Ureter (tissue), 1 donor: ENCODE data around the gene FBXW8. TPM values are rescaled to one million over a fixed set of nuclear protein-coding genes. Genes with fewer than 3 reads are reported as not detected.

Experiments used
- DNase-seq: peaks from one replicate; pipeline ENCODE4 v3.0.0-alpha.2; 2020; ENCODE audit warnings: low spot score
- total RNA-seq: library from RNA; stranded (reverse); gene quantifications from one replicate; pipeline ENCODE4 v1.2.4, GENCODE V29; 2023
- donor health status: DM: yes; HTN: yes; CAD: no.

The FBXW8 gene
- total RNA-seq, 1 donor from 2014 or later, result 32.0 TPM

DNA sequence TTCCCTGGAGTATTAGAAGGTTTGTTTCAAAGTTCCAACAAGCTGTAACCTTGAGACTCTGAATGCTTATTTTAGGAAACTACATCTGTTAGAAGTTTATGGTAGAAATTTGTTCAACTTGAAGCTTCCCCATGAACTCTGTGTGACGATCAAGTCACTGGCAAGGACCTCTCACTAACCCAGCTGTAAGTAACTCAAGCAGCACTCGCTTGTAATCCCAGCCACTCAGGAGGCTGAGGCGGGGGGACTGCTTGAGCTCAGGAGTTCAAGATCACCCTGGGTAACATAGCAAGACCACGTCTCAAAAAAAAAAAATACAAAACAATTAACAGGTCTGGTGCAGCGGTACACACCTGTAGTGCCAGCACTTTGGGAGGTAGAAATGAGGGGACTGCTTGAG is 162.9 kb downstream of the FBXW8 start:
- no peak for DNase-seq

GRCh38 chr12:117076410-117077372 is 165.9 kb downstream of the FBXW8 start:
- no peak for DNase-seq

DNA sequence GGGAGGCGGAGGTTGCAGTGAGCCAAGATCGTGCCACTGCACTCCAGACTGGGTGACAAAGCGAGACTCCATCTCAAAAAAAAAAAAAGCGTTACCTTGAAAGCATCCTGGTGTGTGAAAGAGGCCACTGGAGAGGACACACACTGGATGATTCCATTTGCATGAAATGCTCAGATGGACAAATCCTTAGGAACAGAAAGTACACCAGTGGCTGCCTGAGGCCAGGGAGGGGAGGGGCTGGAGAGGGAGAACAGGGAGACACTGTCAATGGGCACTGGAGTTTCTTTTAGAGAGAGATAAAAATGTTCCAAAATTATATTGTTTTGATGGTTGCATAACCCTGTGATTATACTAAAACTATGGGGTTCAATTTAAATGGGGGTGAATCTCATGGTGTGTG is 168.7 kb downstream of the FBXW8 start:
- DNase-seq, result no peak

DNA sequence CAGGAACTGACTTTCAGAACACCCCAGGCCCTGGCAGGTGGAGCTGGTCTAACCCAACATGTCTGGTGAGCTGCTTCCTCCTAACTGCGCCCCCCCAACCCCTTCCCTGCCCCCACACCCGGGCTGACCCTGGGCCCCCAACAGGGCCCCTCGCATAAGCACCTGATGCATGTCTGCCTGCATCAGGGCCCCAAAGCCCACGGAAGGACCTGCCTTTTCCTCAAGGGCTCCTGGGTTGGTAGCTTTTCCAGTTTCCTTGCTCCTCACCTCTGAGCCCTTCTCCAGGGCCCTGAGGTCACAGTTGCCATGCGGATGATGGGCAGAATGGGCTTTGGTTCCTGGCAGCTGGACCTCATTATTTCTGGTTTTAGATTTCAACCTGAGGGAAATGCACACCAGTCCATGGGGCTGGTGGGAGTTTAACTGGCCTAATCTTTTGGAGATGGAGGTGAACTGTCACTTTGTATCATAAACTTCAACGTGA is 170.0 kb downstream of the FBXW8 start:
- DNase-seq, result no peak

Other genes starting within 250 kb of the FBXW8 start
- 22.6 TPM for gene SPRING1, start 172.9 kb upstream of the FBXW8 start, total RNA-seq
- 7.2 TPM for gene RNFT2, start 172.6 kb upstream of the FBXW8 start, total RNA-seq
- 0.16 TPM for gene HRK, start 29.5 kb upstream of the FBXW8 start, total RNA-seq
- 19.8 TPM for gene TESC, start 188.5 kb downstream of the FBXW8 start, total RNA-seq